GM19467 (cell line): ENCODE results near the gene MSH6.

Experiments used
- ATAC-seq: cut with Tn5 transposase; IDR thresholded peaks from one replicate; pipeline ENCODE4 v1.9.1; 2021; ENCODE audit warnings: mild to moderate bottlenecking, moderate library complexity; ENCODE audit not compliant: unreplicated experiment

The MSH6 gene

GRCh38 chr2:47783486-47784351 is 774 bp downstream of the MSH6 start:
- ATAC-seq: peak; percentile 20

- ATAC-seq: no peak
Observed at GRCh38 chr2:47784352-47784851, 1.5 kb downstream of the MSH6 start.

GRCh38 chr2:47785986-47786385 is 3.0 kb downstream of the MSH6 start:
- no peak for ATAC-seq

- no peak for ATAC-seq
Observed at GRCh38 chr2:47796090-47796697, 13.2 kb downstream of the MSH6 start.

GRCh38 chr2:47798631-47799030 is 15.7 kb downstream of the MSH6 start:
- no peak for ATAC-seq

- no peak for ATAC-seq
Observed at GRCh38 chr2:47799031-47799609, 16.2 kb downstream of the MSH6 start.

- no peak for ATAC-seq
Observed at GRCh38 chr2:47801118-47801517, 18.2 kb downstream of the MSH6 start.

GRCh38 chr2:47803363-47803762 is 20.4 kb downstream of the MSH6 start:
- no peak for ATAC-seq

- no peak for ATAC-seq
Observed at GRCh38 chr2:47803770-47804169, 20.8 kb downstream of the MSH6 start.

- no peak for ATAC-seq
Observed at GRCh38 chr2:47805850-47806249, 22.9 kb downstream of the MSH6 start.

GRCh38 chr2:47808614-47809013 is 25.7 kb downstream of the MSH6 start:
- no peak for ATAC-seq

- no peak for ATAC-seq
Observed at GRCh38 chr2:47809903-47810302, 27.0 kb downstream of the MSH6 start.

GRCh38 chr2:47810850-47811249 is 27.9 kb downstream of the MSH6 start:
- no peak for ATAC-seq

- no peak for ATAC-seq
Observed at GRCh38 chr2:47811668-47812067, 28.7 kb downstream of the MSH6 start.

GRCh38 chr2:47815764-47816163 is 32.8 kb downstream of the MSH6 start:
- no peak for ATAC-seq

GRCh38 chr2:47818777-47819176 is 35.8 kb downstream of the MSH6 start:
- no peak for ATAC-seq

- ATAC-seq: no peak
Observed at GRCh38 chr2:47819834-47820233, 36.9 kb downstream of the MSH6 start.

GRCh38 chr2:47822518-47822917 is 39.6 kb downstream of the MSH6 start:
- no peak for ATAC-seq

- peak; percentile 54 for ATAC-seq
Observed at GRCh38 chr2:47833516-47833968, 50.6 kb downstream of the MSH6 start.

GRCh38 chr2:47838249-47838648 is 55.3 kb downstream of the MSH6 start:
- ATAC-seq: no peak

GRCh38 chr2:47838686-47839085 is 55.7 kb downstream of the MSH6 start:
- no peak for ATAC-seq

GRCh38 chr2:47842846-47843245 is 59.9 kb downstream of the MSH6 start:
- ATAC-seq: no peak
